Kidney epithelial cell (primary cell): ENCODE results near the gene PRDM11. TPM values are rescaled to one million over a fixed set of nuclear protein-coding genes. Genes with fewer than 3 reads are reported as not detected.

Experiments
- DNase-seq: peaks from one replicate; pipeline ENCODE4 v3.0.0-alpha.2; 2010; ENCODE audit warnings: low read depth
- H3K27me3 ChIP-seq: 2 replicates; pipeline ENCODE4 v1.6.0; 2011; ENCODE audit warnings: low read length; ENCODE audit not compliant: control insufficient read depth, insufficient read depth
- H3K36me3 ChIP-seq: 2 replicates; pipeline ENCODE4 v1.5.1; 2011; ENCODE audit warnings: low read length; ENCODE audit not compliant: control insufficient read depth, insufficient read depth
- H3K4me3 ChIP-seq: 2 replicates; pipeline ENCODE4 v1.5.1; 2011; ENCODE audit warnings: low read depth, mild to moderate bottlenecking, control low read depth, low read length
- total RNA-seq: library from RNA; depleted of rRNA; stranded (reverse); fragments of >200 nt; gene quantifications from 2 replicates; pipeline ENCODE4 v1.2.3, GENCODE V29; 2015
- TF ChIP-seq, protein P1 (sequence below): IDR thresholded peaks from 2 replicates; pipeline ENCODE4 v1.5.1; 2011; ENCODE audit warnings: mild to moderate bottlenecking, moderate library complexity, low read length, control low read depth, inconsistent platforms; ENCODE audit not compliant: insufficient read depth, poor library complexity, severe bottlenecking

The PRDM11 gene
- total RNA-seq, 1 donor from 2014 or later = 6.6 TPM

- TF ChIP-seq, protein P1, sequence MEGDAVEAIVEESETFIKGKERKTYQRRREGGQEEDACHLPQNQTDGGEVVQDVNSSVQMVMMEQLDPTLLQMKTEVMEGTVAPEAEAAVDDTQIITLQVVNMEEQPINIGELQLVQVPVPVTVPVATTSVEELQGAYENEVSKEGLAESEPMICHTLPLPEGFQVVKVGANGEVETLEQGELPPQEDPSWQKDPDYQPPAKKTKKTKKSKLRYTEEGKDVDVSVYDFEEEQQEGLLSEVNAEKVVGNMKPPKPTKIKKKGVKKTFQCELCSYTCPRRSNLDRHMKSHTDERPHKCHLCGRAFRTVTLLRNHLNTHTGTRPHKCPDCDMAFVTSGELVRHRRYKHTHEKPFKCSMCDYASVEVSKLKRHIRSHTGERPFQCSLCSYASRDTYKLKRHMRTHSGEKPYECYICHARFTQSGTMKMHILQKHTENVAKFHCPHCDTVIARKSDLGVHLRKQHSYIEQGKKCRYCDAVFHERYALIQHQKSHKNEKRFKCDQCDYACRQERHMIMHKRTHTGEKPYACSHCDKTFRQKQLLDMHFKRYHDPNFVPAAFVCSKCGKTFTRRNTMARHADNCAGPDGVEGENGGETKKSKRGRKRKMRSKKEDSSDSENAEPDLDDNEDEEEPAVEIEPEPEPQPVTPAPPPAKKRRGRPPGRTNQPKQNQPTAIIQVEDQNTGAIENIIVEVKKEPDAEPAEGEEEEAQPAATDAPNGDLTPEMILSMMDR = no peak
- Histone ChIP-seq H3K4me3 (no peak overlapping the region), H3K27me3 (no peaks in the 10 kb centered on the region), H3K36me3 (no peaks in the 10 kb centered on the region)
- DNase-seq = no peak
These were observed 124.7 kb downstream of the PRDM11 start for GRCh38 chr11:45270946-45271716.

DNA sequence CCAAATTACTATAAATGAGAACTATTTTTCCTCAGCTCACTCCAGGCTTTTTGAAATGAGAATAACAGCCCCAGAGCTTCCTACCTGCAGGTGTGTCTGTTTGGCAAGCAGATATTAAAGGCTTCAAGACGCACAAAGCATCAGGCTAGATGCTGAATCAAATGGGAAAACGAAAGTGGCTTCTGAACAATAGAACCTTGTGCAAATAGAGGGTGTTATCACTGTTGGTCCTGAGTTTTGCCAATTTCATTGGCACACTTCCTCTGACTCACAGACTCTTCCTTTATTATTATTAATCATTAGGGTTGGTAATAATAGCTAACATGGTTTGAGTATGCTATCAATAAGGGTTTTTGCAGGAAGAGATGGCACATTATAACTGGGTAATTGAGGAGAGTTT, 126.3 kb downstream of the PRDM11 start:
- no peaks in the 10 kb centered on the region for H3K36me3 ChIP-seq

DNA sequence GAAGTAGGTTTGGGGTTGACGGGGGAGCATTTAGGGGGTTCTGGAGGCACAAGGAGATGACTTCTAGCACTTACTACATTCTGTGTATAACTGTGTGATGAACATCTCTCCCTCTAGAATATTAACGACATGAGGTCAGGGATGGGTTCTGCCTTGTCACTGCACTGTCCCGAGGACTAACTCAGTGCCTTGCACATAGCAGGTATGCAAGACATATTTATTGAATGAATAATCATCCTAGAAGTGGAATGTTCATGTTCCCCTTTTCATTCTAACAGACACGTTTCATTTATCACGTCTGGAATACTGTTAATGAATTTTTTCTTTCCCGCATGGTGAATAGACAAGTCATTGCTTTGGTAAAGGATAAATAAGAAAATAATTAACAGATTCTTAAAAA, 127.1 kb downstream of the PRDM11 start:
- no peaks in the 10 kb centered on the region for H3K36me3 ChIP-seq
- H3K4me3 ChIP-seq = no peak overlapping the region
- H3K27me3 ChIP-seq = no peaks in the 10 kb centered on the region
- no peak for DNase-seq
- TF ChIP-seq, protein P1 = no peak

More for the DNA sequence above, 126.3 kb downstream of the PRDM11 start:
- Histone ChIP-seq H3K27me3 (no peaks in the 10 kb centered on the region), H3K4me3 (no peak overlapping the region)
- no peak for DNase-seq
- TF ChIP-seq, protein P1 = no peak

DNA sequence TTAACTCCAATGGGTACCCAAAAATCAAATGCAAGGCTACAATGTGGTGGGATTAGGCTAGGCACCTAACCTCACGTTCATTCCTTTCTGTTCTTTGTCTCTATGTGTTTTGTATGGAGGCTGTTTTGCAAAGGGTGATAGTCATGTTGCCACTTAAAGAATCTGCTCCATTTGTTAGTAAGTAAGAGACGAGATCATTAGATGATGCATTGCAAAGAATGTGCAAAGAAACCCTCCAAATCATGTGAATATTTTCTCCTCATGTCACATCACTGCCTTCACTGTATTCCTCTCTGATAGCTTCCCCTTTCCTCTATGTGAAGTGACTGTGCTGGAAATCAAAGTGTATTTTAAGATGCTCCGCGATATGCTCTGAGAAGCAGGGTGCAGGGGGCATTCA, 127.8 kb downstream of the PRDM11 start:
- no peak overlapping the region for H3K4me3 ChIP-seq
- H3K27me3 ChIP-seq = no peaks in the 10 kb centered on the region
- TF ChIP-seq, protein P1 = no peak
- no peak for DNase-seq
- H3K36me3 ChIP-seq = no peaks in the 10 kb centered on the region

GRCh38 chr11:45275828-45276227, 129.4 kb downstream of the PRDM11 start:
- no peaks in the 10 kb centered on the region for H3K27me3 ChIP-seq
- TF ChIP-seq, protein P1 = no peak
- H3K4me3 ChIP-seq = no peak overlapping the region
- no peaks in the 10 kb centered on the region for H3K36me3 ChIP-seq
- no peak for DNase-seq

DNA sequence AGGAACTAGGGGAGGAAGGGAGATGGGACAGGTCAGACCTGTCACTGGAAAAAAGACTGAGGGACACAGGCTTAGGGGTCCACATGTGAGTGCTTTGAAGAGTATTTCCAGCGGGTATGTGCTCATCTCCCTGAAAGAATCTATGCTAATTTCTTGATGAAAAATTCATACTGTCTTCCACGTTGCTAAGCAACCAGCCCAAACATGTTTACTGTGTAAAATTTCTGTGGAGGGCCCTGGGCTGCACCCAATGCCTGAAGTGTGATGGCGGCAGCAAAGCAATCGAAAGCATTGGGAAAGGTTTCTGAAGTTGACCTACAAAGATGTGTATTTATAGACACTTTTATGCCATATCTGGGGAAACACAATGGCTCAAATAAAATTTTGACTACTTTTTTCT, 132.3 kb downstream of the PRDM11 start:
- Histone ChIP-seq H3K4me3 (no peak overlapping the region), H3K36me3 (no peaks in the 10 kb centered on the region), H3K27me3 (no peaks in the 10 kb centered on the region)
- no peak for DNase-seq
- TF ChIP-seq, protein P1 = no peak
